ENCODE results near the gene EDN1.
A peak's percentile ranks its signal among the peaks of the same experiment; 100 is the strongest.

Gene EDN1

DNA sequence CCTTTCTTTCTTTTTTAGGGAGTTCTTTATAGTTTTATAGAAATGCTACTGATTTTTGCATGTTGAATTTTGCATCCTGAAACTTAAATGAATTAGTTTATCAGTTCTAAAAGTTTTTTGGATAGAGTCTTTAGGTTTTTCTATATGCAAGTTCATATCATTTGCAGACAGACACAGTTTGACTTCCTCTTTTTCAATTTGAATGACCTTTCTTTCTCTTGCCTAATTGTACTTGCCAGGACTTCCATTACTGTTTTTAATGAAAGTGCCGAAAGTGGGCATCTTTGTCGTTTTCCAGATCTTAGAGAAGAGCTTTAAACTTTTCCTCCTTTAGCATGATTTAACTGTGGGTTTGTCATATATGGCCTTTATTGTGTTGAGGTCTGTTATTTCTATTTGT lies 21.1 kb upstream of the EDN1 start:
- peaks cover 0 to 7% (median 5%) of the 10 kb centered on the region in 5 donors for H3K9me3 ChIP-seq (ENCODE audit: control insufficient read depth in 5 of 5, low read length in 5 of 5)
- no peaks in the 10 kb centered on the region for H3K36me3 ChIP-seq (ENCODE audit: control insufficient read depth in 5 of 5, insufficient read depth in 5 of 5, low read length in 5 of 5)
- no peak overlapping the region for H3K27ac ChIP-seq (ENCODE audit: low read depth, low read length)
- H3K4me1 ChIP-seq (ENCODE audit: control insufficient read depth in 5 of 5, insufficient read depth in 5 of 5, low read length in 5 of 5) = no peaks in the 10 kb centered on the region
- H3K27me3 ChIP-seq (ENCODE audit: control insufficient read depth in 5 of 5, insufficient read depth in 4 of 5, low read length in 5 of 5) = no peaks in the 10 kb centered on the region
- H3K9ac ChIP-seq (ENCODE audit: low read length in 5 of 5) = no peak overlapping the region
- H3K4me3 ChIP-seq (ENCODE audit: low read depth in 1 of 5, low read length in 5 of 5) = no peak overlapping the region

DNA sequence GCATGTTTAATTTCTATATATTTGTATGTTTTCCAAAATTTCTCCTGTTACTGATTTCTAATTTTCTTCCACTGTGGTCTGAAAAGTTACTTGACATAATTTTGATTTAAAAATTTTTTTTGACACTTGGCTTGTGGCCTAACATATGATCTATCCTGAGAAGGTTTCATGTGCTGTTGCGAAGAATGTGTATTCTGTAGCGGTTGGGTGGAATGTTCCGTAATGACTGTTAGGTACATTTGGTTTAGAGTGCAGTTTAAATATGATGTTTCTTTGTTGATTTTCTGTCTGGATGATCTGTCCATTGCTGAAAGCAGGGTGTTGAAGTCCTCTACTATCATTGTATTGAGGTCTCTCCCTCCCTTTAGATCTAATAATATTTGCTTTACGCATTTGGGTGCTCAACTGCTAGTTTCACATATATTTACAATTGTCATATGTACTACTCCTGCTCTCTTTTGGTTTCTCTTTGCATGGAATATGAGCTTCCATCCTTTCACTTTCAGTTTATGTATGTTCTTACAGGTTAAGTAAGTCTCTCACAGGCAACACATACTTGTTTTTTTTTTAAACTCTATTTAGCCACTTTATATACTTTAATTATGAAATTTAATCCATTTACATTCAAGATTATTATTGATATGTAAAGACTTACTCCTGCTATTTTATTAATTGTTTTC lies 19.5 kb upstream of the EDN1 start:
- H3K9ac ChIP-seq (ENCODE audit: low read length in 5 of 5) = no peak overlapping the region
- H3K9me3 ChIP-seq (ENCODE audit: control insufficient read depth in 5 of 5, low read length in 5 of 5) = peaks cover 0 to 7% (median 5%) of the 10 kb centered on the region in 5 donors
- H3K27me3 ChIP-seq (ENCODE audit: control insufficient read depth in 5 of 5, insufficient read depth in 4 of 5, low read length in 5 of 5) = no peaks in the 10 kb centered on the region
- H3K4me1 ChIP-seq (ENCODE audit: control insufficient read depth in 5 of 5, insufficient read depth in 5 of 5, low read length in 5 of 5) = no peaks in the 10 kb centered on the region
- no peaks in the 10 kb centered on the region for H3K36me3 ChIP-seq (ENCODE audit: control insufficient read depth in 5 of 5, insufficient read depth in 5 of 5, low read length in 5 of 5)
- H3K4me3 ChIP-seq (ENCODE audit: low read depth in 1 of 5, low read length in 5 of 5) = no peak overlapping the region
- no peak overlapping the region for H3K27ac ChIP-seq (ENCODE audit: low read depth, low read length)

DNA sequence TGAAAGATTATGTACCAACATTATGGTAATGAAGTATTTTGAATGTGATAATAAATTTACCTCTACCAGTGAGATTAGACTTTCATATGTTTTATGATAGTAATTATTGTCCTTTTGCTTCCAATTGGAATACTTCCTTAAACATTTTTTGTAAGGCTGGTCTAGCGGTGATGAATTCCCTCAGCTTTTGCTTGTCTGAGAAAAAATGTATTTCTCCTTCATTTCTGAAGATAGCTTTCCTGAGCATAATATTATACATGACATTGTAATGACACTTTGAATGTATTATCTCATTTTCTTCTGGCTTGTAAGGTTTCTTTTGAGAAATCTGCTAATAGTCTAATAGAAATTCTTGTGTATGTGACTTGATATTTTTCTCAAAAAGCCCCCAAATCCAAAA lies 18.6 kb upstream of the EDN1 start:
- Histone ChIP-seq H3K36me3 (ENCODE audit: control insufficient read depth in 5 of 5, insufficient read depth in 5 of 5, low read length in 5 of 5) (no peaks in the 10 kb centered on the region), H3K4me1 (ENCODE audit: control insufficient read depth in 5 of 5, insufficient read depth in 5 of 5, low read length in 5 of 5) (no peaks in the 10 kb centered on the region), H3K4me3 (ENCODE audit: low read depth in 1 of 5, low read length in 5 of 5) (no peak overlapping the region), H3K9me3 (ENCODE audit: control insufficient read depth in 5 of 5, low read length in 5 of 5) (peaks cover 0 to 7% (median 5%) of the 10 kb centered on the region in 5 donors), H3K27ac (ENCODE audit: low read depth, low read length) (no peak overlapping the region), H3K9ac (ENCODE audit: low read length in 5 of 5) (no peak overlapping the region), H3K27me3 (ENCODE audit: control insufficient read depth in 5 of 5, insufficient read depth in 4 of 5, low read length in 5 of 5) (no peaks in the 10 kb centered on the region)

DNA sequence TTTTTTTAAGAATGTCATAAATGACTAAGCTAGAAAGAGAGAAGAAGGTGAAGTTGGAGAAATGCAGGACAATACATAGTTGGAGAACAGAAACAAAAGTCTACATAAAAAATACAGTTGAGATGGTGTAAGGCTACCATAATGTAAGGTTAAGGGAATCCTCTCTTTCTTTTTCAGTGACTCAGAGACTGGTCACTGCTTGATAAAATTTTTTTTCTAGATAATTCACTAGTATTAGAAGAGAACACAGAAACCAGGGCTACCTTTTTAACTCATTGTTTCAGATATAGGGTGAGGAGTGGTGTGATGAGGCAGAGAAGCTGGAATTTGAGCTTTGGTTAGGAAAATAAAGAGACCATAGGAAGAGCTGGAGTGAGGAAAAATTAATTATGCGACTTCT lies 18.2 kb upstream of the EDN1 start:
- no peak overlapping the region for H3K4me3 ChIP-seq (ENCODE audit: low read depth in 1 of 5, low read length in 5 of 5)

DNA sequence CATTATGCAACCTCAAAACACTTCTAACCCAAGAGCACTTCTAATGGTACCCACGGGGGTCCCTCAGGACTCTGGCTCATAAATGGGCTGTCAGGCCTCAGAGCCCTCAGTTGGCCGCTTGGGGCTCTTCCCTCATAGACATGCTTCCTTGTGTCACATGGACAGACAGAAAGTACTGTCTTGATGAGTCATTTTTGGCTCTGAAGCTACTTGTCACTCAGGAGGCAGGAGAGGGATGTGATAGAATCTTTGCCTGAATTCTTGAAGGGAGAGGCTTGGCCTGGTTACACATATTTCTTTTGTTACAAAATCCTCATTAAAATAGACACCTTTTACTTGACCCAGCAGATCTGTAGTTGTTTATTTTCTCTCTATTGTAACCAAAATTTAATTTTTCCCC lies 15.1 kb upstream of the EDN1 start:
- Histone ChIP-seq H3K9me3 (ENCODE audit: control insufficient read depth in 5 of 5, low read length in 5 of 5) (peaks cover 0 to 7% (median 5%) of the 10 kb centered on the region in 5 donors), H3K27ac (ENCODE audit: low read depth, low read length) (no peak overlapping the region), H3K4me1 (ENCODE audit: control insufficient read depth in 5 of 5, insufficient read depth in 5 of 5, low read length in 5 of 5) (peaks cover 0 to 7% (median 2%) of the 10 kb centered on the region in 5 donors), H3K36me3 (ENCODE audit: control insufficient read depth in 5 of 5, insufficient read depth in 5 of 5, low read length in 5 of 5) (no peaks in the 10 kb centered on the region), H3K9ac (ENCODE audit: low read length in 5 of 5) (no peak overlapping the region), H3K4me3 (ENCODE audit: low read depth in 1 of 5, low read length in 5 of 5) (no peak overlapping the region), H3K27me3 (ENCODE audit: control insufficient read depth in 5 of 5, insufficient read depth in 4 of 5, low read length in 5 of 5) (no peaks in the 10 kb centered on the region)

More for the DNA sequence above, 18.2 kb upstream of the EDN1 start:
- Histone ChIP-seq H3K9ac (ENCODE audit: low read length in 5 of 5) (no peak overlapping the region), H3K4me1 (ENCODE audit: control insufficient read depth in 5 of 5, insufficient read depth in 5 of 5, low read length in 5 of 5) (no peaks in the 10 kb centered on the region), H3K9me3 (ENCODE audit: control insufficient read depth in 5 of 5, low read length in 5 of 5) (peaks cover 0 to 7% (median 5%) of the 10 kb centered on the region in 5 donors), H3K36me3 (ENCODE audit: control insufficient read depth in 5 of 5, insufficient read depth in 5 of 5, low read length in 5 of 5) (no peaks in the 10 kb centered on the region), H3K27me3 (ENCODE audit: control insufficient read depth in 5 of 5, insufficient read depth in 4 of 5, low read length in 5 of 5) (no peaks in the 10 kb centered on the region), H3K27ac (ENCODE audit: low read depth, low read length) (no peak overlapping the region)

DNA sequence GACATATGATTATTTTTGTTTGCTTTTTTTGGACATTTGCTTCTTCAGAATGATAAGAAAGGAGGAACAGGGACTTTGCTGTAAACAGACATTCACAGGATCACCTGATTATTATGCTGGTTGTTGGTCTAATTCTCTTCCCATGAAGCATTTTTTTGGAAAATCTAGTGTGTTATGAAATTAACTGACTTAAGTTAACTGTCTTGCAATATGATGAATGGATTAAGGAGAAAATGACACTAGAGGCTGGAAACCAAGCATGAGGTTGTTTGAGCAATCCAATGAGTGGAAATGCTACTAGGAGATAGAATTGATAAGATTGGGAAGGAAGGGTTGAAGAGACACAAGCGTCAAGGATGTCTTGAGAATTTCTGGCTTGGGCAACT lies 13.2 kb upstream of the EDN1 start:
- Histone ChIP-seq H3K9me3 (ENCODE audit: control insufficient read depth in 5 of 5, low read length in 5 of 5) (peaks cover 0 to 3% (median 1%) of the 10 kb centered on the region in 5 donors), H3K27me3 (ENCODE audit: control insufficient read depth in 5 of 5, insufficient read depth in 4 of 5, low read length in 5 of 5) (no peaks in the 10 kb centered on the region), H3K36me3 (ENCODE audit: control insufficient read depth in 5 of 5, insufficient read depth in 5 of 5, low read length in 5 of 5) (no peaks in the 10 kb centered on the region), H3K9ac (ENCODE audit: low read length in 5 of 5) (no peak overlapping the region), H3K4me1 (ENCODE audit: control insufficient read depth in 5 of 5, insufficient read depth in 5 of 5, low read length in 5 of 5) (peaks cover 0 to 7% (median 2%) of the 10 kb centered on the region in 5 donors), H3K4me3 (ENCODE audit: low read depth in 1 of 5, low read length in 5 of 5) (no peak overlapping the region), H3K27ac (ENCODE audit: low read depth, low read length) (no peak overlapping the region)

DNA sequence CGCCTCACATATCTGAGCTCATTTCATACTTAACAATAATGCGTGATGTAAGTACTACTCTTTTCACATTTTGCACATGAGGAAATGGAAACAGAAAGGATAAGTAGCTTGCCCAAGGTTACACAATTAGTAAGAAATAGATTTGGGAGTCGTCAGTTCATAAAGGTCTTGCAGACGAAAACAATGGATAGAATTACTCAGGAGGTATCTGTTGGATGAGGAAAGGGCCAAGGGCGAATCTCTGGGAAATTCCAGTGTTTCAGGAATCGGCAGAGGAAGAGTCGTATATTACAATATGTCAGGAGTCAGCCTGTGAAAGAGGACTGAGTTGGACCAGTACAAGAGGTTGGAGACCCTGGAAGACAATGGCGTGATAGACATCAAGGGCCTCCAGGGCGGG lies 12.8 kb upstream of the EDN1 start:
- Histone ChIP-seq H3K4me3 (ENCODE audit: low read depth in 1 of 5, low read length in 5 of 5) (no peak overlapping the region), H3K9me3 (ENCODE audit: control insufficient read depth in 5 of 5, low read length in 5 of 5) (no peaks in the 10 kb centered on the region), H3K27me3 (ENCODE audit: control insufficient read depth in 5 of 5, insufficient read depth in 4 of 5, low read length in 5 of 5) (no peaks in the 10 kb centered on the region), H3K4me1 (ENCODE audit: control insufficient read depth in 5 of 5, insufficient read depth in 5 of 5, low read length in 5 of 5) (peaks cover 0 to 7% (median 2%) of the 10 kb centered on the region in 5 donors), H3K27ac (ENCODE audit: low read depth, low read length) (no peak overlapping the region), H3K36me3 (ENCODE audit: control insufficient read depth in 5 of 5, insufficient read depth in 5 of 5, low read length in 5 of 5) (no peaks in the 10 kb centered on the region), H3K9ac (ENCODE audit: low read length in 5 of 5) (no peak overlapping the region)

DNA sequence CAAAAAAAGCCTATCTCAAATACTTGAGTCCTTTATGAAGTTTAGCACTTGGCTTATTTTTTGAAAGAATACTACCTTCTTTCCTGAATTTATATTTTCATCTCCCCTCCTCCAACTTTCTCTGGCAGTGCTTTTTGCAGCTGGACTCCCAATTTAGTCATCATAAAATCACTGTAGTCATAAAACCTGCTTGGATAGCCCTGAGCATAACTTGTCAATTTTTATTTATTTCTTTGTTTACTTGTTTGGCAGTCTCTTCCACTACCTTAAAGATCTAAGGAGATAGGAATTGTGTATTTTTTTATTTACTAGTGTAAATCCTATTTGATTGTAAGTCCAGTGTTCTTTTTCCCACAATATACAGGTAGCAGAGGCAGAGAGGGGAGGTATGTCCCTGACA lies 11.2 kb upstream of the EDN1 start:
- Histone ChIP-seq H3K36me3 (ENCODE audit: control insufficient read depth in 5 of 5, insufficient read depth in 5 of 5, low read length in 5 of 5) (no peaks in the 10 kb centered on the region), H3K4me3 (ENCODE audit: low read depth in 1 of 5, low read length in 5 of 5) (no peak overlapping the region), H3K27ac (ENCODE audit: low read depth, low read length) (no peak overlapping the region), H3K4me1 (ENCODE audit: control insufficient read depth in 5 of 5, insufficient read depth in 5 of 5, low read length in 5 of 5) (peaks cover 0 to 7% (median 2%) of the 10 kb centered on the region in 5 donors), H3K9me3 (ENCODE audit: control insufficient read depth in 5 of 5, low read length in 5 of 5) (no peaks in the 10 kb centered on the region), H3K9ac (ENCODE audit: low read length in 5 of 5) (no peak overlapping the region), H3K27me3 (ENCODE audit: control insufficient read depth in 5 of 5, insufficient read depth in 4 of 5, low read length in 5 of 5) (no peaks in the 10 kb centered on the region)

DNA sequence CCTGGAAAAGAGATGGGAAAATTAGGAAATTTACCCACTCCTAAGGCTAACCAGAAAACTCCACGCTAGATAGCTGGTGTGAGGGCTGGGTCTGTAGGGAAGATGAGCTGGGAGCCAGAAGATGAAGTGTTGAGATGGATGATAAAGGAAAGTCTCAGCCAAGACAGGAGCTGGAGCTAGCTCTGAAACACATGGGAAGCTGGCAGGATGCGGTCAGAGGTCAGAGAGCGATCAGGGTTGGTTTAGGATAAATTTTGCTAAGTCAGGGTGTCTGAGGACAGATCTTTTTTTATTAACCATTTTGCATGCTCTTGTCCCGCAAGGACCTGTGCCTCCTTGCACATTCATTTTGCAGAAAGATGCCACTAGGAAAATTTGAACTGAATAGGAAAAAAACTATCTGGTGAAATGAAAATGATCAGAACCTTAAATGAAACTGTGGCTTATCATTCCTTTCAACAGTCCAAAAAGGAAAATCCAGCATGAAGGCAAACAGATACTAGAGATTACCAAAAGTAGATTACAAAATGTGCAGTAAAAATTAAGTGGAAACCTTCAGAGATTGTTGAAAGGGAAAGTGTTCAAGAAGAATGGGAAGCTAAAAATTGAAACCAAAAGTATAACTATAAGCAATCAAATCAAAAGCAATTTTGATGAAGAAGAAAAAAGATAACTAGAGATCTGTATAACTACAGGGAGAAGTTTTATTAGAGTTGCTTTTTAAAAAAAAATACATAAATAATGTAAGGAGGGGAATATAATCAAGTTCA lies 10.7 kb upstream of the EDN1 start:
- no peak overlapping the region for H3K27ac ChIP-seq (ENCODE audit: low read depth, low read length)
- peak overlapping the region in 1 of 5 donors; percentile 25 for H3K9ac ChIP-seq (ENCODE audit: low read length in 5 of 5)
- no peak overlapping the region for H3K4me3 ChIP-seq (ENCODE audit: low read depth in 1 of 5, low read length in 5 of 5)
- H3K27me3 ChIP-seq (ENCODE audit: control insufficient read depth in 5 of 5, insufficient read depth in 4 of 5, low read length in 5 of 5) = no peaks in the 10 kb centered on the region
- no peaks in the 10 kb centered on the region for H3K36me3 ChIP-seq (ENCODE audit: control insufficient read depth in 5 of 5, insufficient read depth in 5 of 5, low read length in 5 of 5)
- no peaks in the 10 kb centered on the region for H3K9me3 ChIP-seq (ENCODE audit: control insufficient read depth in 5 of 5, low read length in 5 of 5)
- peaks cover 0 to 7% (median 2%) of the 10 kb centered on the region in 5 donors for H3K4me1 ChIP-seq (ENCODE audit: control insufficient read depth in 5 of 5, insufficient read depth in 5 of 5, low read length in 5 of 5)

DNA sequence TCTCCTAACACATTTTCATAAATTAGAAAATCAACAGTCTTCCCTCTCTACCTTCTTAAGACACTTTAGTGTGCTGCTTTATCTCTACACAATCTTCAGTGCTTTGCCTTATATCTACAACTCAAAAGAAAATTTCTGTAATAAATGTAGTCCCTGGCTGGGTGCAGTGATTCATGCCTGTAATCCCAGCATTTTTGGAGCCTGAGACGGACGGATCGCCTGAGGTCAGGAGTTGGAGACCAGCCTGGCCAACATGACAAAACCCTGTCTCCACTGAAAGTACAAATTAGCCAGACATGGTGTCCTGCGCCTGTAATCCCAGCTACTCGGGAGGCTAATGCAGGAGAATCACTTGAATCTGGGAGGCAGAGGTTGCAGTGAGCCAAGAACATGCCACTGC lies 9.7 kb upstream of the EDN1 start:
- Histone ChIP-seq H3K4me3 (ENCODE audit: low read depth in 1 of 5, low read length in 5 of 5) (no peak overlapping the region), H3K9ac (ENCODE audit: low read length in 5 of 5) (no peak overlapping the region), H3K36me3 (ENCODE audit: control insufficient read depth in 5 of 5, insufficient read depth in 5 of 5, low read length in 5 of 5) (no peaks in the 10 kb centered on the region), H3K4me1 (ENCODE audit: control insufficient read depth in 5 of 5, insufficient read depth in 5 of 5, low read length in 5 of 5) (peaks cover 0 to 7% (median 2%) of the 10 kb centered on the region in 5 donors), H3K9me3 (ENCODE audit: control insufficient read depth in 5 of 5, low read length in 5 of 5) (no peaks in the 10 kb centered on the region), H3K27ac (ENCODE audit: low read depth, low read length) (no peak overlapping the region), H3K27me3 (ENCODE audit: control insufficient read depth in 5 of 5, insufficient read depth in 4 of 5, low read length in 5 of 5) (no peaks in the 10 kb centered on the region)

Measured in subcutaneous abdominal adipose tissue (tissue), 5 donors.